Glomerular endothelial cell (primary cell): ENCODE results near the gene CCDC138. TPM values are rescaled to one million over a fixed set of nuclear protein-coding genes. Genes with fewer than 3 reads are reported as not detected.

Experiments
- DNase-seq: peaks from one replicate; pipeline ENCODE4 v3.0.0-alpha.2; 2011; ENCODE audit warnings: low read depth, low spot score; ENCODE audit errors: extremely low read depth
- total RNA-seq: library from RNA; depleted of rRNA; stranded (reverse); fragments of >200 nt; gene quantifications from 2 replicates; pipeline ENCODE4 v1.2.3, GENCODE V29; 2015

The CCDC138 gene
- total RNA-seq, 1 donor from 2014 or later, result 2.9 TPM

DNA sequence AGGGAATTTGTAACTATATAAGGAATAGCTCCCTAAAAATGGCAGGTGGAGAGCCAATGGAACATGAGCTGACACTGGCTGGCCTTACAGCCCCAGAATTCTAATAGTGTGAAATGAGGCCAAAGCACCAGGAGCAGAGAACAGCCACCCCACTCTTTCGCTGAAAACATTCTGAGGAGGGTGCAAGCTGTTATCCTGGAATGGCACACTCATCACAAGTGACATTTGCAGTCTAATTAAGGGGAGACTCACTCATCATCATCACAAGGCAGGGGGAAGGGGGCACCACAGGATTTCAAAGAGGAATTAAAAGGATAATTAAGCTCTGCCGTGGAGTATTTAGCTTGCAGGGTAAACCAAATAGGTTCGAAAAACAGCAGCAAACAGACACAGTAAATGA is 108.2 kb downstream of the CCDC138 start:
- no peak for DNase-seq

DNA sequence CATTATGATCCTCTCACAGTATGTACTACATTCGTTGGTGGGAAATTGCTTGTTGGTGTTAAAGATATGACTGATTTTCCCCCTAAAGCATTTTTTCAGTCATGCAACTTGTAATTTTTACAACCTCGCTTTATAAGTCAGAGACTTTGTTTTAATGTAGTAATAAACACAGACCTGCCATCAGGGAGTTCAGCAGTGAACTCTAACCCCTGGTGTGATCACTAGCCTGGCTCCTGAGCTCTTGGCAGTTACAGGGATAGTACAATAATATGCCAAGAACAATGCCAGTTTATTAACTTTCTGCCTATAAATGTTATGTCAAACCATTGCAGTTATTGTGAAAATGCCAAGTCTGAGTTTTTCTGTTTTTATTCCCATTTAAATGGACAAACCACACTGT is 108.6 kb downstream of the CCDC138 start:
- no peak for DNase-seq

DNA sequence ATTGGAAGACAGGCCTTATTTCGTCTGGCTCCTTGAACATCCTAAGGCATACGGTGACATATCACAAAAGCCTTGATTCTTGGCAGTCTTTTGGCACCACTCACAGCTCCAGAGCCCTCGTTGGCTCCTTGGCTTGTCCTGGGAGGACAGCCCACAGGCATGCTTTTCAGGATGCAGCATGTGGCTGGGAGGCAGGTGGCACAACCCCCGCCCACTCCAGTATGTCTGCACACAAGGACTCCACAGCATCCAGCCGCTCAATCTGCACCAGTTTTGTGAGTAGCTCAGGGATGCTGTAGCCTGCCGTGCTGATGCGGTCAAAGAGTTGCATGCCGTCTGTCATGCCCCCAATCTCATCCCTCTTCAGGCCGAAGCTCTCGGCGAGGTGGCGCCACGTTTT is 110.2 kb downstream of the CCDC138 start:
- no peak for DNase-seq

DNA sequence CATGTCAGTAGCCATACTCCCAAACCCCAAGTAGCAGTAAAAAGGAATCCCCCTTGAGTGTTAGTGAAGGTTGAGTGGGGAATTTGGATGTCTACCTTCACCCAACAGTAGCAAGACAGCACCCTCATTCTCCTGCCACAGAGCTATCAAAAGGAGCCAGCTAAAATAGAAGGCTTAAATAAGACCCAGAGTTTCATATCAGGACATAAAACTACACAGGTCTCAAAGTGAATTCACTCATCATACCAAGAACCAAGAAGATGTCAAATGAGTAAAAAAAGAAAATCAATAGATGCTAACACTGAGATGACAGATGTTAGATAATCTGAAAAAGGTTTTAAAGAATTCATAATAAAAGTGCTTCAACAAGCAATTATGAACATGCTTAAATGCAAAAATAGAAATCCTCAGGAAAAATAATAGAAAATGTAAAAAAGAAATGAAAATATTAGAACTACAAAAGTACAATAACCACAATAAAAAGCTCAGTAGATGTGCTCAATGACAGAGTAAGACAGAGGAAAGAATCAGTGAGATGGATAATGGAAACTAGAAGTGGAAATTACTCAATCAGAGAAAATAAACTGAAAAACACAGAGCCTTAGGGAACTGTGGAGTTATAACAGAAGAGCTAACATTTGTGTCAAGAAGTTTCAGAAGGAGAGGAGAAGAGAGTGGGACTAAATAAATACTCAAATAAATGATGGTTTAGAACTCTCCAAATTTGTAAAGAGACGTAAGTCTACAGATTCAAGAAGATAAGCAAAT is 111.9 kb downstream of the CCDC138 start:
- DNase-seq, result no peak

DNA sequence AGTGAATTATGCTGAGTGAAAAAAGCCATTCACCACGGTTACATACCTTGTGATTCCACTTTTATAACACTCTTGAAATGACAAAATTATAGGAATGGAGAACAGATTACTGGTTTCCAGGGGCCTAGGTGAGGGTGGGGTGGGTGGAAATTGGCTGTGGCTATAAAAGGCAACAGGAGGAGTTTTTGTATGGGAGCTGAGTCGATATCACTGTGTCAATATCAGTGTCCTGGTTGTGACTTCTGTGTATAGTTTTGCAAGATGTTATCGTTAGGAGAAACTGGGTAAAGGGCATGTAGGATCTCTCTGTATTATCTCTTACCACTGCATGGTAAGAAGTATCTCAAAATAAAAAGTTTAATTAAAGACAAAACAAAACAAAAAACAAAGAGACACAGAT is 118.1 kb downstream of the CCDC138 start:
- DNase-seq, result no peak

DNA sequence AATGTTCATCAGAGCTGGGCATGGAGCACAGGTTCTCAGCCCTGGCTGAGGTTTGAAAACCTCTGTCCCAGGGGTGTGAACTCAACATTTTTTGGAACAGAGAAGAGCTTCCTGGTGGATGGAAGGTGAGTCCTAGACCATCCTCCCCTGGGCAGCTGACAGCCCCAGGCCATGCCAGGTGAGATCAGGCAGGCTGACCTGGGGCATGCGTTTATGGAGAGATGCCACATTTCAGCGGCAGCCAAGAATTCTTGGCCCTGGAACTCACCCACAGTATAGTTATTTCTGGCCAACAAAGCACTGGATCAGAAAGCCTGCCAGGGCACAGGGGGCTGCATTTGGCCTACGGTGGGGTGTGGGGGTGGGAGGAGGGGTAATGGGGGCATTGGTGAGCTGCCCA is 118.6 kb downstream of the CCDC138 start:
- no peak for DNase-seq

DNA sequence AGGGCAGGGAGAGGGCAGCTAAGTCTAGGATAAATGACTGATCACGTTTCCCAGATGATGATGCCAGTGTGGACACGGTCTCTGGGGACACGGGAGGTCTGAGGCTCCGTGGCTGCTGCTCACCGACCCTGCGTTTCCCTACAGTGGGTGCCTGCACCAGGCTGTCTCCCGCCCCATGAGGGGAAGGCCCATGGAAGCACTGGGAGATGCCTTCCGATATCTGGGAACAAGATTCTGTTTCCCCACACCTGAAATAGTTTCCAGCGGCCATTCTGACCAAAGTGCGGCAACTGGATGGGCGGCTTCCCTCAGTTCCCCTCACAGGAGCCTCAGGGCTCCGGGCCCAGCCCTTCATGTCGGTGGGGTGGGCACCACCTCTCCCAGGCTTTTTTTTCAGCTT is 119.3 kb downstream of the CCDC138 start:
- DNase-seq, result no peak

DNA sequence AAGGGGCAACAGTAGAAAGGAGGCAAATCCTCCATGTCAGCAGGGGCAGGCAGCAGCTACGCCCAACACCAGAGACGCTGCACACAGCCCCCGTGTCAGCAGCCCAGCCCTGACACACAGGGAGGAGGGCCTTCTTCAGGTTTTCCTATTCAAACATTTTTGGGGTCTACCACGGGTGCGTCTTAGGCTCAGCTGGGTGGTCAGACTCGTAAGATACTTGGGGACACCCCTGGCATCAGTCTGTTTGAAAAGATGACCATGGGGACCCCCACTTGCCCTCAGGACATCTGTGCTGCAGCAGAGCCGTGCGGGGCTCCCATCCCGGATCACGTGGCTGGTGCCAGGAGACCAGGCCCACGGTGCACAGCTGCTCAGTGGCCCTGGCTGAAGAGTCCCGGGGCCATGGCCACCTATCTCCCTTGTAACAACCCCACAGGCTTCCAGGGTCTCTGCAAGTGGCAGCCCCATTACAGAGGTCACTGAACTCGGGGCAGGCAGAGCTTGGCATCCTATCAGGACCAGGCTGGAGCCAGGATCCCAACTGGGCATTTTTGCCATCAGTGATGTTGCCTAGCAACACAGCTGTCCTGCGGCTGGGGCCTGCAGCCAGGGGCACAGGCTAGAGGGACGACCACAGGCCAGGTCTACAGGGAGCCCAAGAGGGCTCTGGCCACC is 120.0 kb downstream of the CCDC138 start:
- DNase-seq, result no peak

DNA sequence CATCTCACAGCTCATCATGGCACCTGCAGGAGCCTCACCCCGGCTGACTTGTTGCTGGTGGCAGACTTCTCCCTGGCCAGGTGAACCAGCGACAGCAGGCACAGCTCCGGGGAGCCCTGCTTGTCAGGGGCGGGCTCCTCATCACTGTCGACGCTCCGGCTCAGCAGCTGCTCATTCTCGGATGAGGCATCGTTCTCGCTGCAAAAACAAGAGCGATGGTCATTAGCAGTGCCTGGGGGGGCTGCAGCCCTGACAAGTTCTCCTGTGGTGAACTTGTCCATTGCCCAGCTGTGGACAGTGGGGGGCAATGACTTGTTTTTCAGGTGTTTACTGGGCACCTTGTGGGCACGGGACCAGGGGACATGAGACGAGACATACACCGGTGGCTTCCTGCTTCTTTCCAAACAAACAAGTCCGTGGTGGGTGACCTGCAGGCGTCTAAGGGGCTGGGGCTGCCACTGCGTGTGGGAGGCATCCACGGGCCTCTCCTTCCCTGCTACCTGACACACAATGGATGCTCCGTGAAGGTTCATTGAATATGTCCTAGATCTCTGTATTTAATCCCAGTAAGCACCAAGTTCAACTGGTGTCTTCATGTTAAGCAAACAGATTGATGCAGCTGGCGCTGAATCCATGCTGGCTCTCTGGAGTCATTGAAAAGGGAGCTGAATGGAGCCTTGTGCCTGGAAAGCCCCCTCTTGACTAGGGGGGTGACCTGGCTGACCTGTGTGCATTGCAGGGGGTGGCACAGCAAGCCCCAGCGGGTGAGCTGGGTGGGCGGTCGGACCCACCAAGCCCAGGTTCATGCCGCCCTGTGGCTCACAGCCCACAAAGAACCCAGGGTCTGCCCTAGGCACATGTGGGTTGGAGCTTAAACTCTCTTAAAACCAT is 121.5 kb downstream of the CCDC138 start:
- no peak for DNase-seq

DNA sequence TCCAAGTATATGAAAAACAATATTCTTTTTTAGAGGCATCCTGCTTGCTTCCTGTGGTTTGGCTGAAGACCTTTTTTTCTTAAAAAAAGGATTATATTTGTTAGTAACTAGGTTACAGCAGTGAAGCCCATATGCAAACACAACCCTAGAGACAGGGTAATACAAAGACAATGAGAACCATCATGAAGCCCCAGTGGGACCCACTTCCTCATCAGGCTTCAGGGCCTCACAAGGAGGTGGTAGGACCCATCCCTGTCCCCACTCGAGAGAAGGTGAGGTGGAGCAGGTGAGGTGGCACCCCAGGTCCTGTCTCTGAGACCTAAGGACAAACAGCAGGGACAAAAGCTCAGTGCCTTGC is 122.1 kb downstream of the CCDC138 start:
- DNase-seq, result no peak

DNA sequence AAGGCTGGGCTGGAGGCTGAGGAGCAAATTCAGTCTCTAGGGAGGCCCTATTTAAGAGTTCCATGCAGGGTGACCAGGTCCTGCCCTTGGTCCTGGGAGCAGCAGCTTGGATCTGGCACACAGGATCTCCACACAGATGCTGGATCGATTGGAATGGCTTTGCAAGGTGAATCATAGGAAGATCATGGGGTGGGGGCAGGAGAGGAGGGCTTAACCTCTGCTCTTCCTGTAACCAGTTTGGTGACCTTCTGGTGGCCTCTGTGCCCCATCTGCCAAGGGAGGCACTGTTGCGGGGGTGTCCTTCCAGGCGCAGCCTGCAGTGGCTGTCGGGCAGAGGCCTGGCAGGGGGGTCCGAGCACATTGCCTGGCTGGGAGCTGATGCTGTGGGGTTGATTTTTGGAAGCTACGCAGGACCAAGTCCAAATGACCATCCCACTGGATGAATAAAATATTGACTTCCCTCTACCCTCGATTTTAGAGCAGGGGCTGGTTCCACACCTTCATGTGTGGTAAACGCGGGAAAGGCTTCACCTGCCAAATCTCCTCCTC is 122.8 kb downstream of the CCDC138 start:
- no peak for DNase-seq

DNA sequence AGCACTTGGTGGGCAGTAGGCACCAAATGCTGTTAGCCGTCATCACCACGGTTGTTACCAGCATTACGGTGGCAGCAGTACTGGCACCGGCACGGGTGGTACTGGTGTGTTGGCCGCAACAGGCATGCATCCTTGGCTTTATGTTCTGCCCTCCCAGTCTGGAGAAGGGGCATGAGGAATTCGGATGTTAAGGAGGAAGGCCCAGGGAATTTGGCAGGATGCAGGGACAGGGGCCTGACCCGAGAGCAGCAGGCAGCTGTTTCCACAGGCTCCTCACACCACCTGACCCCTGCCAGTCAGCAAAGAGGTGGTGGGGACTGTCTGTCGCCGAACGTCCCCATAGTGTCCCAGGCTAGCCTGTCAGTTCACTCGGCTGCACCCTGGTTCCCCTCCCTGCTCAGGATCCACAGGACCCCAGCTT is 123.5 kb downstream of the CCDC138 start:
- DNase-seq, result no peak

DNA sequence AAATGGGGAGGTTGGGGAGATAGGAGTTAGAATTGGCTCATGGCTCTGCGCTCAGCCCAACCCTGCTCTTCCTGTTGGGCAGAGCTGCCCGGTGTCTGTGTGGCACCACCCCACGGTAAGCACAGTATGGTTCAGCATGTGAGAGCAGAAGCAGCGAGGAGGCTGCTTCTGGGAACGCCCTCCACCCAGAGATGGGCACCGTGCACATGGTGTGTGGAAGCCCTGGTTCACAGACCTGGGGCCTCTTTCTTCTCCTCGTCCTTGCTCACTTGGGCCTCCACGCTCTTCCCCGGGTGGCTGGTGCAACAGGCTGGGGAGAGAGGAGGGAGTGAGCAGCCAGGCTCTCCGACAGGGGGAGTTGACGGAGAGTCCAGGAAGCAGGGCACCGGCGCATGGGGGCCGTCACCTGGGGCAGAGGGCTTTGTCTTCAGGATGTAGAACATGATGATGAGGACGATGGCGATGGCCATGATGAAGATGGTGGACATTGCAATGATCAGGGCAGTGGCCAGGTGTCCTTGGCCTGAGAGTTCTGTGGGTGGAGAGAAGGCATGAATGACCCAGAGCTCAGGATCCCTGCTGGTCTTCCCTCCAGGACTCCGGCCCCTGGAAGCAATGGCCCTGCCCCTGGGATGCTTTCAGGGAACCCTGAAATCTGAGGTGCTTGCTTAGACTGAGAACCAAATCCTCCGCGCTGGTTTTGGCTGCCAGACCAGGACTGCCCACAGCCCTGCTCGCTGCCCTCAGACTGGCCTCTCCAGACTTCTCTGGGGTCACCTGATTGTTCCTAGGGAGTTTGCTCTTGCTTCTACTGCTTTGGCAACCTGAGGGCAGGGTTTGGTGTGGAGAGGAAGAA is 124.2 kb downstream of the CCDC138 start:
- DNase-seq, result no peak

DNA sequence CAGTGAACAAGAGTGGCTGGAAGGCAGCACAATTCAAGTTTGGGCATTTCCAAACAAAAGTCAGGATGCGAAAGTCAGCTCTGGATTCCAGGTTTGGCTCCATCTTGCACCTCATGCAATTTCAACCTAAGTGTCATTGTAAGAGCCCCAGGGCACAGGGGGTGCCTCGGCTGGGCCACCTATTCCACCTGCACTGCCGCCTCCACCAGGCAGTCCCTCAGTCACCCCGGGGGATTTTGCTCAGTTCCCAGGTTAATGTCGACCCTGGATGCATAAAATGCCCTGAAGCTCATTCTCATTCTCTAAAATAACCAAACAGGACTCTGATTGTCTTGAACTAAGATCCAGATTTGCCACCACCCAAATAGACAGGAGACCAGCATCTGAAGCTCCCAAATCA is 124.8 kb downstream of the CCDC138 start:
- no peak for DNase-seq

DNA sequence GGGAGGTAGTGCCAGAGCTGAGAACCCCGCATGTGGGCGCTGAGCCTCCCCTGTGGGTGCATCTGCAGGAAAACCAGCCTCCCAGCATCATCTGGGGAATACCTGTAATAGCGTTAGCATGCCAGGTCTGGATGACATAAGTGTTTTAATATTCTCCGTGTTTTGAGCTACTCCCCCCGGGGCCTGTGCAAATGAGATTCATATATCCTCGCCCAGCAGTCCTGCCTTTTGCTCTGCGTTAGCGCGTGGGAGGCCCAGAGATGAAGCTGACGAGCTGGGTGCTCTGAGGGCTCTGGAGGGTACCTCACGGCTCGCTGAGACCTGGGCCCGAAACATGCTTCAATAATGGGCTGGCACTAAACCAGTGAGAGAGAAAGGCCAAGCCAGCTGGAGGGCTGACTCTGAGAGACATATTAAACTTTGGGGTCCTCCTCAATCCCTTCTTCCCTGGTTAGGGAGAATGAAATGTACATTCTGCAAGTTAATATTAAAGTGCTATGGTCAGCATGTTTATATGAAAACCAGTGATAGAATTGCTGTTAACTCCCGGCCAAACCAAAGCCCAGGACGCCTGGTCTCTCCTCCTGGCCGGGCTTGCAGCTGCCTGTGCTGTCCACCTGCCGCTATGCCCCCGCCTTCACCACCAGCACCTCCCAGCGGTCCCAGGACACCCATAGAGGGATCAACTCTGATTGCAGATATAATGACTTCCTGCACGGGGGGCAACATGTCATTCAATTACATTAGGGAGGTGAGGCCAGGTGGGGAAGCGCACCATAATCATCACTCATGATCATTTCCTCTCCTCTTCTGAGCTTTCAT is 125.4 kb downstream of the CCDC138 start:
- DNase-seq, result no peak

DNA sequence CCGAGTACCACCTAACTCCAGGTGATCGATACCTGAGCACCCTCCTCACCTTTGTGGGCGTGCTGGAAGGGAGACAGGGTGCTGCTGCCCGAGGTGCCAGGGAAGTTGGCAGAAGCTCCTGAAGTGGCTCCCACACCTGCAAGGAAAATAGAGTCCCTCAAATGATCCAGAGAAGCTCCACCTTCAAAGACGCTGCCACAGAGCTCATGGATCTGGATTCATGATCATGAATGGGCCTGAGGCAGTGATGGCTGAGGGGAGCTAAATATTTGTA is 126.0 kb downstream of the CCDC138 start:
- DNase-seq, result no peak

DNA sequence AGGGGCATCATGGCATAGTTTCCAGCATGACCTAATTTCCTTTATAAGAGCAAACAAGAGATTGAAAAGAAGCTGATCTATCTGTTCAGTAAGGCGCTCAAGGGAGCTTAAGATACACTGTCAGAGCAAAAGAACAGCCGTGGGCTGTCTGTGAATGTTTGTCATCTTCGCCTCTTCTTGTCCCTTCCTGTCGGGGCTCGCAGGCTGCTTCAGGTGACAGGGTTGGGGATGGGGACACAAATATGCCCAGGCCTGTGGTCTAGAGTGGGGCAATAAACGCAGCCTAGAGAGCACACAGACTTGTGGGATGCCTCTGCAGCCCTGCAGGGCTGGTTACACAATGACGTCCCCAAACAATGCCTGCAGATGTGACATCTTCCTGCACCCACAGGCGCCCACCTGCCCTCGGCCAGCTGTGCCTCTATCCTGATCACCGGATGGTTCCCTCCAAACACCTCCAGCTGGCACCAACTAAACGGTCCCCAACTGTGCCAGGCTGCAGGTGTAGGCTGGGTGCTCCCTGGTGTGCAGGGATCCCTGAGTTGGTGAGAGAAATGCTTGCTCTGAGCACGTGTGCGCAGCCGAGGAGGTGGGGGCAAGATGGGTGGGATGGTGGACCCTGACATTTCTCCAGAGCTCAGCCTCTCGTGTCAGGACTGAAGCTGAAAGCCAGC is 129.7 kb downstream of the CCDC138 start:
- no peak for DNase-seq

DNA sequence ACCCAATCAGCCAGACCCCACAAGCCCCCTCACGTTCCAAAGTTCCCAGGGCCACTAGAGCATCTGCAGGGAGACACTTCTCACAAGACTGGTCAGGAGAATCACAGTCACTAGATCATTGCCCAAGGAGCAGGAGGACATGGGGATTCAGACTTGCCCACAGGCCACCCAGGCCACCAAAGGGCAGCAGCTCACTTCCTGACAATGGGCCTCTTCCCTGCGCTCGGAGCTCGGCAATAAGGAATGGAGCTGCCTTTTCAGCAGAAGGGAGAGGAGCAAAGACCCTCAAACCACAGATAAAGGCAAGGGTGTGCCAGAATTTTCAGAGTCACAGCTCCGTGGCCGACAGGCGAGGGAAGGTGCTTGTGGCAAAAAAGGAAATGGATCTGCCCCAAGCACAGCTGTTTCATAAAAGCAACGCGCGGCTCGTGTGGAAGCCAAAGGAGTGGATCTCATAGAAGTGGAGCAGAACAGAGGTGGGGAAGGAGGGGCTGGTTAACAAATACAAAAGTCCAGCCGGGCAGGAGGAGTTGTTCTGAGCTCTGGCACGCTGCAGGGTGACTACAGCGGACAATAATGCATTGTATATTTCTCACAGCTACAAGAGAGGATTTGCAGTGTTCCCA is 130.3 kb downstream of the CCDC138 start:
- no peak for DNase-seq

DNA sequence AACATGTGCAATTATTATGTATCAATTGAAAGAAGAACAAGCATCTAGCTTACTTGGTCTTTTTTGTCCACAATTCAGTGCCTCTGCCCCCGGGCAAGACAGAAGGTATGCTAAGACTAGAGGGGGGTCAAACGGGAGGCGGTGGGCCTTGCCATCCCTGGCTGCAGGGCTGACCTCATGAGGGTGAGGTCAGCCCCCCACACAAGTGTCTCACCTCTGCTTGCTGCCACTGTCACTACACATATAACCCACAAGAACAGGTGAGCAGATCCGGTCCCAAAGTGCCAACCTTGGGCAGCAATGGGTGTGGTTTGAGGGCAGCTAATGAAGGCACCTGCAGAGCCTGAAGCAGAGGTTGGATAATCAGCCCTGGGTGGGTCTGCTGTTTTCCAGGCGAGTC is 131.0 kb downstream of the CCDC138 start:
- no peak for DNase-seq
